GM18517 (cell line): ENCODE data around the gene HIVEP2.
A peak's percentile ranks its signal among the peaks of the same experiment; 100 is the strongest.

Source experiments
- ATAC-seq: cut with Tn5 transposase; IDR thresholded peaks from one replicate; pipeline ENCODE4 v1.9.1; 2021; ENCODE audit warnings: mild to moderate bottlenecking, moderate library complexity; ENCODE audit not compliant: unreplicated experiment

Gene HIVEP2

DNA sequence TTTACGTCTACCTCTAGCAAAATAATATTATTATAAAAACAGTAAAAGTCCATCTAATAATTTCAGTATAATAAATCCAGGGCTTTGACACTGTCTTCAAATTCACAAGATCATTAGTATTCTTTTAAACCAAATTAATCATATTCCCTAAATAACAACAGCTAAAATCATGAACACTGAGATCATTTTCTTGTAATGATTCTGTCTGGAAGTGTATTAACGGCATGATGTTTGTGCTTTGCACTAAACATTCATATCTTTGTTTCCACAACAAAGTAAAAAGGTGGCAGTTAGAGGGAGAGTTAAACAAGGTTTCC lies 18.8 kb downstream of the HIVEP2 start:
- no peak for ATAC-seq

DNA sequence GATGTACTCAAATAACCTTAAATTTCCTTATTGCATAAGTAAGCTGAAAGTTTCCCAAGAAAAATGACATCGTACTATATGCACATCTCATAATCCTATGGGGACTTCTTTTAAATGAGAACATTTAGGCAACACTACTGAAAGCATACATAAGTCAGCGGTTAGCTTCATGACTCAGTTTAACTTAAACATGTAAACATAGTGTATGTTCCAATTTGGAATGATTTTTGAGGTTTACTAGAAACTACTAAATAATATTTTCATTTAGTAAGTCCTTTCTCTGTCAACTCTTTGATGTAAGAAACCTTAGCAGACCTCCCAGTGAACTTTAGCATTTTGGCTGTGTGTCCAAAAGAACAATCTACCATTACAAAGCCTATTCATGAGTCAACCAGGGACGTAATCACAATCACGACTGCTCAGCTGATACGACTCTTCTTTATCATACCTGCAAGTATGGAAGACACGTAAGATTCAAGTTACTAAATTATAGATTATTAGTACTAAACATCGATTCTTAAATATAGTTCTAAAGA lies 19.3 kb downstream of the HIVEP2 start:
- ATAC-seq: no peak

DNA sequence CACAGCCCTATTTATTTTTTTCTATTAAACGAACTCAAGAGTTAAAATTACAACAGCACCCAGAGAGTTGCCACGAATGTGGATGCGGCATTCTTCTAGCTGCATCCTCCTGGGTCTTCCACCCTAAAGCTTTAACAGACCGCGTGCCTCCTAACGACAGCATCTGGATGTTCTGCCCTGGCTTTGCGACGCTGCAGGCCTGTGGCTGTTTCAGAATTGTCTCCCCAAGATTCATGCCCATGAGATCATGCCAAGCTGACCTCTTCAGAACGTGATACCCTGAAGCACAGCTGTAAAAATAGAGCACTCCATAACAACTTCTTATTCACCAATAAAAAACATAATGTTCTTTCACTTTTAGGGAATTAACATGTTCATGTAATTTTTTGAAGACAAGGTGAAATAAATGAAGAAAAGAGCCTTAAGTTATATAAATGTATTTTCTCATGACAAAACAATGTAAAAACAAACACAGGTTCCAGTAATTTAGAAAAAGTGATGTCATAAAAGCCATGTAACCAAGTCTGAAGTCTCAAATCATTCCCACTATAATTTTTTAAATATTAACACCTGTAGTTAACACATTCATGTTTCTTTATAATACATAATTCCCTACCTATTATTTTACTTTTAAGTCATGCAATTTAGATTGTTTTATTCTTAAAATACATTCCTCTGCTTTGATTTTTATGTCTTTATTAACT lies 26.5 kb downstream of the HIVEP2 start:
- no peak for ATAC-seq

DNA sequence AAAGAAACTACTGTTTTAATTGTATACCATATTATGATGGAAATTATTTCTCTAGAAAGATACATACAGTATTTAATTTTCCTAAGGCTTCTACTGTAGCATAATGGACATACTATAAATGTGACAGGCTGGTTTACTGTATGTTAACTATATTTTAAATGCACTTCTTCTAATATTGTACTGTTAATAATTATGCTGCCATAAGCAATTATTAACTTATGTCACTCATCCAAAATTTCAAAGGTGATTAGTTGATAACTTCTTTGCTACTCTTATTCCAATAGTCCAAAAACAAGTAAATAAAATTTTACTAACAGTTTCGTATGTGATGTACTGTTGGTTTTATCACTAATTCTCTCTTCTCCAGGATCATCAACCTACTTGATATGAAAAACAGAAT lies 28.1 kb downstream of the HIVEP2 start:
- no peak for ATAC-seq

- ATAC-seq: no peak
Observed at GRCh38 chr6:142914937-142915697, 29.9 kb downstream of the HIVEP2 start.

- no peak for ATAC-seq
Observed at GRCh38 chr6:142914369-142914768, 30.6 kb downstream of the HIVEP2 start.

GRCh38 chr6:142913511-142914047 lies 31.4 kb downstream of the HIVEP2 start:
- peak; percentile 95 for ATAC-seq

DNA sequence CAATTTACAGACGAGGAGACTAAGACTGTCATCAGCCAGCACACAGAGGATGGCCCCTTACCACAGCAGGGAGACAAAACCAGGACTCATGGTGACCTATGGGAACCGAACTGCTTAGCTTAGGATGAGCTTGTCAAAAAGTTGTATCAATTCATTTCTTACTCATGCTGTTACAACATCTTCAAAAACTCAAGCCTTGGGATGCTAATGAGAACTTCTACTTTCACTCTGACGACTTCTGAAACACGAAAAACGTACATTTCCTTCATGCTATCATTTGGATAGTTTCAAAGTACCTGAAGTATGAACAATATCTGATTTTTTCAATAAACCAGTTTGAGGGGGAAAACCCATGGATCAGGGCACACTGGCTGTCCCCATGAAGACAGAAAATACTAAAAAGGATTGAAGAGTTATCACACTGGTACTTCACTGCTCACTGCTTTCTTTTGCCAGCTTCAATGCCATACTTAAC lies 31.9 kb downstream of the HIVEP2 start:
- peak; percentile 75 for ATAC-seq

DNA sequence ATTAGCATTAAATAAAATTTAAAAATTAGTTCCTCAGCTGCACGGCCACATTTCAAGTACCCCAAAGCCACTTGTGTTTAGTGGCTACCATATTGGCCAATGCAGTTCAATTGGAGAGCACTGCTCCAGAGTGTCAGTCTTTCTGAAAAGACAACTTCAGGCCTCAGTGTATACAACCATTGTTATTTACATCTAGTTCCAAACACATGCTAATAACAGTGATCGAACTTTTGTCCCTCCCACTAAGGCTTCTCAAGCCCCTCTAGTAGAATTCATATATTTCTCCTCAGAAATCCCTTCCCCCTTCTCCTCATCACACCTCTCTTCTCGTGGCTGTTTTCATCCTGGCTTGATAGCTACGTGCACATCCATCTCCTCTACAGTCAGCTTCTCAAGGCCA lies 32.9 kb downstream of the HIVEP2 start:
- no peak for ATAC-seq

DNA sequence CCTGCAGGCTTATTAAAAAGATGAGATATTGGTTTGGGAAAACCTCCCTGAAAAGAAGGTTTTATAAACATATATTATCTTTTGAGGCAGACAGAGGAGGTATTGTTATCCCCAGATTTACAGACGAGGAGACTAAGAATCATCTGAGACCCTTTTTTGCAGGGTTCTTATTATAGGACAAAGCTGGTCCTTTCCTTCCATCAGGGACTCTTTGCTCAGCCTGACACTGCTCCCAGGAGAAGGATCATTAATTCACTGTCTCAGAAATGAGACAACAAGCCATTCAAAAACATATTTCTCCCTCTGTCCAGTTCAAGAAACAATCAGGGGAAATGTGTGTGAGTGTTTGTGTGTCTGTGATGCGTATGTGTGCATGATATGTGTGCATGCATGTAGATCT lies 33.5 kb downstream of the HIVEP2 start:
- no peak for ATAC-seq

- ATAC-seq: no peak
Observed at GRCh38 chr6:142909686-142910085, 35.3 kb downstream of the HIVEP2 start.

DNA sequence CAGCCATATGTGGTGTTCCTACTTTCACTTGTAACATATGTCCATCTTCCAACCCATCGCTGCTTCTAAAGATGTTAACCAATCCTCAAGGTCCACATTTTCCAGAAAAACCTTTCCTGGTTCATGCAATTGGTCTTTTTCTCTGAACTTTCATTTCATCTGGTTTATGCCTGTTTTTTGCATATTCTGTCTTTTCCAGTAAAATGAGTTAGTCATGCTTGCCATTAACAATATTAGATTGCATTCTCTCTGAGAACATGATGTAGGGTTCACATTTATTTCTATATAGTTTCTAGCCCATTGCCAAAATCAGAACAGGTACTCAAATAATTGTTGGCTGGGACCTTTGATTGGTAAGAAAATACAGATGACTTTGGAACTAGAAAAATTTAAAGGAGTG lies 36.7 kb downstream of the HIVEP2 start:
- no peak for ATAC-seq

DNA sequence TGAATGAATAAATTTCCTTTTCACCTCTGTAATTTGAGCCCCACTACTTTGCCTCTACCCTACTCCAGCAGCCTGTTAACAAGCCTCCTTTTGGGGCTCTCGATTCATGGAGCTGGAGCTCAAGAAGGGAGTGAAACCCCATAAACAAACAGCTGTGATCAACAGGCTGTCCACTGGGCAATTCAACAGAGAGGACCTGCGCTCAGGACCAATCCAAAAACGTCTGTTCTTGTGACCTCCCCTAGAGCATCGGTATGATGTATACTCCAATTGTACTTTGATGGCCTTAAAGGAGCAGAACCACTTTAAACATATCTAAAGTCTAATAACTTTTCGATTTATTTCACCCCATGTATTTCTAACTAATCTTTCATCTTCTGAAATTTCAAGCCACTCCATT lies 37.4 kb downstream of the HIVEP2 start:
- peak; percentile 12 for ATAC-seq

GRCh38 chr6:142906945-142907470 lies 38.0 kb downstream of the HIVEP2 start:
- ATAC-seq: peak; percentile 74

GRCh38 chr6:142903812-142904211 lies 41.2 kb downstream of the HIVEP2 start:
- ATAC-seq: no peak

GRCh38 chr6:142902636-142903053 lies 42.3 kb downstream of the HIVEP2 start:
- ATAC-seq: peak; percentile 54

DNA sequence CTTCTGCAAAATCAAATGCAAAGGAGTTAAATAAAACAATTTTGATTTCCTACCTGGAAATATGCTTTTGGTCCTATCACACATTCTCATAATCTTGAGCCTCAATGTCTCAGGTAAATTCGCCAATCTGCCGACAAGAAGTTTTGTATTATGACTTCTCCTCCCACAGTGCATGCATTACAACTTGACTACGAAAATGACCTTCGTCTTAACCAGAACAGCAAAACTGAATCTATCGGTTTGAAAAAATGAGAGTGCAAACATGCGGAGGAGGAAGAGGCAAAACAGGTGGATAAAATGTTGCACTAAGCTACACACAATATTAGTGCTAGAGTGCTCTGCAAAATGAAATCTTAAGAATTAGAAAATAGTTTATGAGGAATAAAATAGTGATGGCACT lies 43.4 kb downstream of the HIVEP2 start:
- ATAC-seq: no peak

GRCh38 chr6:142900227-142900971 lies 44.6 kb downstream of the HIVEP2 start:
- no peak for ATAC-seq

DNA sequence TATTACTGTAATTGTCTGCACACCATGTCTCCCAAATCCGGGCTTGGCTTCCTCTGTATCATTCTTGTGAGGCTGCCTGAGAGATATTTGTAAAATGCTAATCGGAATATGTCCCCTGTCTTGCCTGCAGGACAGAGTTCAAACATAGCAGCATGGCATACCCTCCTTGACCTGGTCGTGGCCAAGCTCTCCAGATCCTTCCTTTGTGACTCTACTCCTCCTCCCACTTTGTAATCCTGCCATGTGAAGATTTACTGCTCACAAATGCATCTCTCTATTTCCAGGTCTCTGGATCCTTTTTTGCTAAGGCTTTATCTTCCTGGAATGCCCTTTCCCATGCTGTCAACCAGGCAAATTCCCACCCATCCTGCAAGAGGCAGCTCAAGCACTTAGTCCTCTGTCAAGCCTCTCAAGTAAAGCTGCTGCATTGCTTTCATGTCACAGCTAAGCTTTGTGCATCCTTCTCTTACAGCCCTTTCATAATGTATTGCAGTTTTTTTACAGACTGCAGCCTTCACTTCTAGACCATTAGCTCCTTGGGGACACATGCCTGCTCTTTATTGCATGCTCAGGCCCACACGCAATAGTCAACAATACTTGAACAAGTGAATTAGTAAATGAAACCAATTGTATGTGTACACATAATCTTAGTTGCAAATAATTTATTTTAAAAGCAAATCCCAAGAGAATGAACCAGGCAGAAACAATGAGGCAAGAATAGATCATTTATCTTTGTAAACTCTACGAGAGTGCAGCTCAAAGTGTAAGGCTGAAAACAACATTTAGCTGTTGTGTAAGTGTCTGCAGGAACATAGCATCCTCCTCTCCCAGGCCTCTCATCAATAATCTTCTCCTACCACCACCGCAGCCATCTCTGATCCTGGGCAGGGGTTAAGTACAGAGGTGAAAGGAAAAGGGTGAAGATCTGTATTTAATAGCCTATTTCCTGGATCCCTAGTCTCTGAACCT lies 45.8 kb downstream of the HIVEP2 start:
- no peak for ATAC-seq

- ATAC-seq: no peak
Observed at GRCh38 chr6:142897659-142898058, 47.3 kb downstream of the HIVEP2 start.
